Measurements from ENCODE around the gene SLC25A3. TPM values are rescaled to one million over a fixed set of nuclear protein-coding genes. Genes with fewer than 3 reads are reported as not detected.

SLC25A3 gene
- total RNA-seq, 1 donor from 2014 or later: 570 TPM

GRCh38 chr12:98646294-98647090, 53.0 kb downstream of the SLC25A3 start:
- no peak for DNase-seq (ENCODE audit: low spot score)
- Mint-ChIP-seq H3K4me1 (ENCODE audit: low read depth) (peaks cover 41% of the 10 kb centered on the region), H3K4me3 (peak overlapping the region; percentile 92), H3K36me3 (ENCODE audit: low read depth) (peaks cover 24% of the 10 kb centered on the region), H3K27me3 (ENCODE audit: insufficient read depth) (no peaks in the 10 kb centered on the region), H3K9me3 (no peaks in the 10 kb centered on the region), H3K27ac (peak overlapping the region; percentile 70)
- intact Hi-C loops (cut with micrococcal nuclease): loop anchor here (5.0 to 10.0 kb wide), 3 partner anchors 252 to 1739 kb away; partner anchors contain the start of genes DEPDC4, NEDD1 and SCYL2

DNA sequence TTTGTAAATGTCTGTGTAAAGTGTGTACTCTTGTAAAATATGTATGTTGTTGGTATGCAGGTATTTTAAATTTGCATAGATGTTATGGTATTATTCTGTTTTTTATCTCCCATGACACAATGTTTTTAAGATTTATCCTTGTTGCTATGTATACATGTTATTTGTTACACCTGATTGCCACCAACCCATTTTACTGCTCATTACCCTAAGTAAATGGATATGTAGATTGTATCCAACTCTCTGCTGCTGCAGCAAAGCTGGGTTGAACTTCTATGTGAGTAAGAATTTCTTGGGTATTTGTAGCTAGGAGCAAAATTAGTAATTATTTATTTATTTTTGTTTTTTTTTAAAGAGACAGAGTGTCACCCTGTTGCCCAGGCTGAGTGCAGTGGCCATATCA, 57.8 kb downstream of the SLC25A3 start:
- Mint-ChIP-seq H3K36me3 (ENCODE audit: low read depth) (peaks cover 24% of the 10 kb centered on the region), H3K4me1 (ENCODE audit: low read depth) (peaks cover 27% of the 10 kb centered on the region)
- intact Hi-C loops (cut with micrococcal nuclease): loop anchor here (5.0 kb wide), 1 partner anchor 104 kb away; no protein-coding TSS in a partner anchor

GRCh38 chr12:98653866-98654493, 60.5 kb downstream of the SLC25A3 start:
- no peaks in the 10 kb centered on the region for H3K27me3 Mint-ChIP-seq (ENCODE audit: insufficient read depth)
- H3K36me3 Mint-ChIP-seq (ENCODE audit: low read depth): peaks cover 29% of the 10 kb centered on the region
- no peak for DNase-seq (ENCODE audit: low spot score)
- peaks cover 18% of the 10 kb centered on the region for H3K4me1 Mint-ChIP-seq (ENCODE audit: low read depth)
- intact Hi-C loops (cut with micrococcal nuclease): loop anchor here (1.0 to 5.0 kb wide), 6 partner anchors 9 to 345 kb away; partner anchors contain the start of gene APAF1
- H3K9me3 Mint-ChIP-seq: no peaks in the 10 kb centered on the region
- H3K4me3 Mint-ChIP-seq: no peak overlapping the region
- H3K27ac Mint-ChIP-seq: no peak overlapping the region

More for the DNA sequence above, 57.8 kb downstream of the SLC25A3 start:
- Mint-ChIP-seq H3K27ac (no peak overlapping the region), H3K27me3 (ENCODE audit: insufficient read depth) (no peaks in the 10 kb centered on the region), H3K9me3 (no peaks in the 10 kb centered on the region), H3K4me3 (no peak overlapping the region)
- no peak for DNase-seq (ENCODE audit: low spot score)

Other genes starting within 250 kb of the SLC25A3 start
- 314 and 321 TPM in 2 replicates for gene TMPO, start 78.1 kb upstream of the SLC25A3 start, total RNA-seq
- gene IKBIP, start 51.1 kb downstream of the SLC25A3 start, total RNA-seq: 35.5 and 36.5 TPM in 2 replicates
- 21.2 and 23.9 TPM in 2 replicates for gene APAF1, start 51.6 kb downstream of the SLC25A3 start, total RNA-seq

Measured in activated T-helper 1 cell treated with anti-CD3 and anti-CD28 coated beads, Interleukin-12 subunit alpha, Interleukin-12 subunit beta, Interleukin-2, Interleukin-4 antibody, amounts not matched to agents 30 ng/mL and 10 ng/mL and 1 ng/mL, durations not matched to agents 14 hours and 24 hours and 36 hours (primary cell).